ENCODE data around the gene SRSF10. TPM values are rescaled to one million over a fixed set of nuclear protein-coding genes. Genes with fewer than 3 reads are reported as not detected.

SRSF10 gene
- polyA plus RNA-seq (2012; ENCODE audit: low read depth, missing spikeins) = 132 TPM

DNA sequence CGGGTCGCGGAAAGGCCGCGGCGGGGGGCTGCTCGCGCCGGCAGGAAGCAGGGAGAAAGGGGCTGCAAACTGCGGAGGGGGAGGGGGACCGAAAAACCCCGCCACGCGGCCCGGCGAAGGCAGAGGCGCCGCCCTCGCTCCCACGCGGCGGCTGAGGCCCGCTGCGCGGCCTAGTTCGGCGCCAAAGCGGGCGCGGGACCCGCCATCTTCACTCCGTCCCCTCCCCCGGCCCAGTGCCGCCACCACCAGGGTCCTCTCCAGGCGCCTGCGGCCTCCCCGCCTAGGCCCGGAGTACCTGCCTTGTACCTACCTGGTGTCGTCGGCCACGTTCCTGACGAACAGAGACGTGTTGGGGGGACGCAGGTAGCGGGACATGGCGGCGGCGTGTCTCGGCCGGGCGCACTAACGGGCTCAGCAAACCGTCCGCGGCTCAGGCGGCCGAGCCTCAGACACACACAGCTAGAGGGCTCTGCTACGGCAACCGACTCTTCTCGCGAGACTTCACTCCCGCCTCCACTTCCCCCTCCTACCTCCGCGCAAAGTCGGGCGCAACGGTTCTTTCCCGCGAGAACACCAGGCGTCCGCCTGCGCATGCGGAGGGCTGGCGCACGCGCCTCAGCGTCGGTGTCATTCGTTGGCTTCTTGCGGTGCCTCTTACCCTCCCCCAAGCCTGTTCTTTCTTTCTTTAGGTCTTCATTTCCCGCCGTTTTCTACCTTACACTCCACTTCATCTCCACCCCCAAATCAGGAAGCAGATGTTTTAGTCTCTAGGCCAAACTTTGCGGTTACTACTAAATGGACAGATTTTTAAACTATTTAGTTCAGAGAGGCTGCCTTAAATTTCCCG is at the start of gene SRSF10:
Gene SRSF10 (minus strand): TSS at position 447 of the 847 bp plus-strand sequence. CDS start 72 bp downstream, at position 375.
- peak; percentile 98 for FAIRE-seq
- peak; percentile 85 for DNase-seq (ENCODE audit: insufficient read length, low spot score)
- peak; percentile 79 for TF ChIP-seq TAF1 (IDR thresholded peaks at IDR 0.05; ENCODE audit: low read depth, low read length)
- TF ChIP-seq POU2F2 (IDR thresholded peaks at IDR 0.05; ENCODE audit: low read depth, low read length) = 0 out of 2 replicates have a peak, but pooled peaks have one; percentile 17
- no peak for TF ChIP-seq PAX5 (IDR thresholded peaks at IDR 0.05; ENCODE audit: insufficient read depth, low read length, severe bottlenecking)
- TF ChIP-seq SPI1 (IDR thresholded peaks at IDR 0.05; ENCODE audit: low read depth, low read length) = peak; percentile 81
- TF ChIP-seq POLR2A (IDR thresholded peaks at IDR 0.05; ENCODE audit: low read depth, low read length) = peak; percentile 97
- peak; percentile 98 for TF ChIP-seq POLR2AphosphoS5 (IDR thresholded peaks at IDR 0.05; ENCODE audit: low read depth, low read length)

DNA sequence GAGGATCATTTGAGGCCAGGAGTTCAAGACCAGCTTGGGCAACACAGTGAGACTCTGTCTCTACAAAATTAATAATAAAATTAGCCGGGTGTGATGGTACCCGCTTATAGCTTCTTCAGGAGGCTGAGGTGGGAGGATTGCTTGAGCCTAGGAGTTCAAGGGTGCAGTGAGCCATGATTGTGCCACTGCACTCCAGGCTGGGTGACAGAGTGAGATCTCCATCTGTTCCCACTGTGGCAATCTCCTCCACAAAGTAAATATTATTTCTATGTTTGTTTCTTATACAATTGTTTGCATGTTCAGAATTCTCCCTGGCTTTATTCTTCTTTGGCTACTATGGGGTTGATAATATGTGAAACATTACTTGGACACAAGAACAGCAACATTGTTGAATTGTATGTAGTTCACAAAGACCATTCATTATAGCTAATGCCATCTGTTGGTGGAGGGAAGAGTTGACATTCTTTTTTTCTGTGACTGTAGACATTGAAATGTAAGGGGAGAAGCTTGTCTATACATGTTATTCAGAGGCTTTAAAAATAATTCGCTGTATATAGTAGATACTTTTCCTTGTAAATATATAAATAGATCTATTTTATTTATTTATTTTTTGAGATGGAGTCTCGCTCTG is 47.8 kb upstream of the SRSF10 start:
- TF ChIP-seq POU2F2 (IDR thresholded peaks at IDR 0.05; ENCODE audit: low read depth, low read length) = no peak
- no peak for TF ChIP-seq POLR2AphosphoS5 (IDR thresholded peaks at IDR 0.05; ENCODE audit: low read depth, low read length)
- TF ChIP-seq TAF1 (IDR thresholded peaks at IDR 0.05; ENCODE audit: low read depth, low read length) = no peak
- FAIRE-seq = peak; percentile 26
- DNase-seq (ENCODE audit: insufficient read length, low spot score) = no peak

DNA sequence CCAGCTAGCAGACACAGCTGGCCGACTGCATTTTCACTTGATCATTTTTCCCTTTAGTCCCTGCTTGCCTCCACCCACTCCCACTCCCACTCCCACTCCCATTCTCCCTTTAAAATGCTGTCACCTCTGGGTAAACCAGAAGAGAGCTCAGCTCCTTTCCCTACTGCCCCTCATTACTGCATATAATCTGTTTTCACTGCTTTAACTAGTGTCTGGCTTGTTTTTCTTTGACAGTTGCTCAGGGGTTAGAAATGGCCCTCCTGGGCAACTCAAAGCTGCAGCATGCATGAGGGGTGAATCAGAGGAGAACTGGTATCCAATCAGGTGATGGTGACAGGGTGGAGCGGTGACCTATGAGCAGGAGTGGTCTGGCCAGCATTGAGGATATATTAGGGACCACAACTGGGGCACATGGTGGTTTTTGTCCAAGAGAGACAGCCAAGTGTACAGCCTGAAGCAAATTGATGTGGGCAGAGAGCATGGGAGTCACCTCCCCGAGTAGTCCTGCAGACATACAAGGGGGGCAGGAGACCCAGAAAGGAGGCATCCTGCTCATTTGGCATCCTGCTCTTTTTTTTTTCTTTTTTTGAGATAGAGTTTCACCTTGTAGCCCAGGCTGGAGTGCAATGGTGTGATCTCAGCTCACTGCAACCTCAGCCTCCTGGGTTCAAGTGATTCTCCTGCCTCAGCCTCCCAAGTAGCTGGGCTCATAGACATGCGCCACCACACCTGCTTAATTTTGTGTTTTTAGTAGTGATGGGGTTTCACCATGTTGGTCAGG is 42.6 kb upstream of the SRSF10 start:
- FAIRE-seq (no peak), DNase-seq (ENCODE audit: insufficient read length, low spot score) (no peak)
- TF ChIP-seq TAF1 (IDR thresholded peaks at IDR 0.05; ENCODE audit: low read depth, low read length) (no peak), POLR2A (IDR thresholded peaks at IDR 0.05; ENCODE audit: low read depth, low read length) (no peak), PAX5 (IDR thresholded peaks at IDR 0.05; ENCODE audit: insufficient read depth, low read length, severe bottlenecking) (no peak), SPI1 (IDR thresholded peaks at IDR 0.05; ENCODE audit: low read depth, low read length) (no peak), POLR2AphosphoS5 (IDR thresholded peaks at IDR 0.05; ENCODE audit: low read depth, low read length) (no peak), POU2F2 (IDR thresholded peaks at IDR 0.05; ENCODE audit: low read depth, low read length) (no peak)

GRCh38 chr1:24021403-24022266 is 41.5 kb upstream of the SRSF10 start:
- FAIRE-seq = no peak
- TF ChIP-seq POU2F2 (IDR thresholded peaks at IDR 0.05; ENCODE audit: low read depth, low read length) (no peak), POLR2AphosphoS5 (IDR thresholded peaks at IDR 0.05; ENCODE audit: low read depth, low read length) (no peak), POLR2A (IDR thresholded peaks at IDR 0.05; ENCODE audit: low read depth, low read length) (no peak), PAX5 (IDR thresholded peaks at IDR 0.05; ENCODE audit: insufficient read depth, low read length, severe bottlenecking) (no peak), SPI1 (IDR thresholded peaks at IDR 0.05; ENCODE audit: low read depth, low read length) (no peak), TAF1 (IDR thresholded peaks at IDR 0.05; ENCODE audit: low read depth, low read length) (no peak)
- no peak for DNase-seq (ENCODE audit: insufficient read length, low spot score)

DNA sequence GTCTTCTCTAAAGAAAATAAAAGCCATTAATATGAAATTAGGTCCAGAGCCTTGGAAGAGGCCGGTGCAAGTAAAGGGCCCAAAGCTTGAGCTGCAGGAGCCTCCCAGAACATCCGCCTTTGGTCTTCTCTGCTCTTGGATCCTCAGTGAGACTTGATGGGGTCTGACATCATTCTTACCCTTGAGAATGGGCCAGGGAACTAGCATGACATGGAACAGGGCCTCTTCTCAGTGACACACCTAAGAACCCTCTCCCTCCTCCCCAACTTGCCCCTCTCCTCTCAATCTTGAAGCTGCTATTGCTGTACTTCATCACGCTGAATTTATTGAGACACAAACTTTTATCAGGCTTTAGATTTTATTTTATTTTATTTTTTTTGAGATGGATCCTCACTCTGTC is 40.3 kb upstream of the SRSF10 start:
- TF ChIP-seq TAF1 (IDR thresholded peaks at IDR 0.05; ENCODE audit: low read depth, low read length) (no peak), SPI1 (IDR thresholded peaks at IDR 0.05; ENCODE audit: low read depth, low read length) (no peak), POU2F2 (IDR thresholded peaks at IDR 0.05; ENCODE audit: low read depth, low read length) (no peak), PAX5 (IDR thresholded peaks at IDR 0.05; ENCODE audit: insufficient read depth, low read length, severe bottlenecking) (no peak), POLR2A (IDR thresholded peaks at IDR 0.05; ENCODE audit: low read depth, low read length) (no peak), POLR2AphosphoS5 (IDR thresholded peaks at IDR 0.05; ENCODE audit: low read depth, low read length) (no peak)
- FAIRE-seq (no peak), DNase-seq (ENCODE audit: insufficient read length, low spot score) (no peak)

GRCh38 chr1:24020025-24020424 is 39.9 kb upstream of the SRSF10 start:
- TF ChIP-seq PAX5 (IDR thresholded peaks at IDR 0.05; ENCODE audit: insufficient read depth, low read length, severe bottlenecking) (no peak), SPI1 (IDR thresholded peaks at IDR 0.05; ENCODE audit: low read depth, low read length) (no peak), POLR2A (IDR thresholded peaks at IDR 0.05; ENCODE audit: low read depth, low read length) (no peak), POLR2AphosphoS5 (IDR thresholded peaks at IDR 0.05; ENCODE audit: low read depth, low read length) (no peak), TAF1 (IDR thresholded peaks at IDR 0.05; ENCODE audit: low read depth, low read length) (no peak), POU2F2 (IDR thresholded peaks at IDR 0.05; ENCODE audit: low read depth, low read length) (no peak)
- no peak for FAIRE-seq
- DNase-seq (ENCODE audit: insufficient read length, low spot score) = no peak

DNA sequence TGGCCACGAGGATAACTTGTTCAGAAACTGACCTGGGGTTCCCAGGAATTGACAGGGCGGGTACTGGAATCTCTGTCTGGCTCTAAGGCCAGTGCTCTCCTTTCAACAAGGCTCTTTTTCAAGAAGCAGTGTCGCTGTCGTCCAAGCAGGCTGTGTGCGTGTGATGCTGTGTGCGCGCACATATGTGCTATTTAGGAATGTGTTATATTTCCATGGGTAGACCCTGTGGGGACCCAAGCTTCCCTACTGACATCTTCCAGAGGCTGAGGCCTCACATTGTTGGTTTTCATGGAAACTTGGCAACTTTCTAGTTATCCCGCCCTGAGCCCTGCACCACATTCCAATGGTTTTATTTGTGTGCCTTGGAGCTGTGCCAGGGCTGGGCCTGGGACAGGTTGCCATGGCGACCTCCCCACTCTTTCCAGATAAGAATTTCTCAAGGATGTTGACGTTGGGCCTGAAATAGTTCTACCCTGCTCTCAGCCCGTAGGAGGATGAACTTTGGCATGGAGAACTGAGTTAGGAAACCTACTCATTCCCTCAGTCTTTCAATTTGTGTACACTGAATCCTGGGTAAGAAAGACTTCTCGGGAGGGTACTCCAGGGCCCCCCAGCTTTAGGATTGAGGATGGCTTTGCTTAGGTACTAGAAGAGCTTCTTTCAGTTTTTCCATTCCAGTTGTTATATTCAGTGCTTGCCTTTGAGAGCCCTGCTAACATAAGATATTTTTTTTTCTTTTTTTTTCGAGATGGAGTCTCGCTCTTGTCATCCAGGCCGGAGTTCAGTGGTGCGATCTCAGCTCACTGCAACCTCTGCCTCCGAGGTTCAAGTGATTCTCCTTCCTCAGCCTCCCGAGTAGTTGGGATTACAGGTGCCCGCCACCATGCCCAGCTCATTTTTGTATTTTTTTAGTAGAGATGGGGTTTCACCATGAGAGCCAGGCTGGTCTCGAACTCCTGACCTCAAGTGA is 38.8 kb upstream of the SRSF10 start:
- no peak for FAIRE-seq
- TF ChIP-seq SPI1 (IDR thresholded peaks at IDR 0.05; ENCODE audit: low read depth, low read length) = no peak
- no peak for TF ChIP-seq PAX5 (IDR thresholded peaks at IDR 0.05; ENCODE audit: insufficient read depth, low read length, severe bottlenecking)
- no peak for TF ChIP-seq POU2F2 (IDR thresholded peaks at IDR 0.05; ENCODE audit: low read depth, low read length)
- no peak for TF ChIP-seq POLR2A (IDR thresholded peaks at IDR 0.05; ENCODE audit: low read depth, low read length)
- TF ChIP-seq POLR2AphosphoS5 (IDR thresholded peaks at IDR 0.05; ENCODE audit: low read depth, low read length) = no peak
- no peak for TF ChIP-seq TAF1 (IDR thresholded peaks at IDR 0.05; ENCODE audit: low read depth, low read length)
- DNase-seq (ENCODE audit: insufficient read length, low spot score) = no peak

Data from GM12891 (cell line).